Measurements from ENCODE around the gene PITX1.

Gene PITX1

GRCh38 chr5:135061001-135061400, 27.0 kb upstream of the PITX1 start:
- DNase-seq, result no peak

DNA sequence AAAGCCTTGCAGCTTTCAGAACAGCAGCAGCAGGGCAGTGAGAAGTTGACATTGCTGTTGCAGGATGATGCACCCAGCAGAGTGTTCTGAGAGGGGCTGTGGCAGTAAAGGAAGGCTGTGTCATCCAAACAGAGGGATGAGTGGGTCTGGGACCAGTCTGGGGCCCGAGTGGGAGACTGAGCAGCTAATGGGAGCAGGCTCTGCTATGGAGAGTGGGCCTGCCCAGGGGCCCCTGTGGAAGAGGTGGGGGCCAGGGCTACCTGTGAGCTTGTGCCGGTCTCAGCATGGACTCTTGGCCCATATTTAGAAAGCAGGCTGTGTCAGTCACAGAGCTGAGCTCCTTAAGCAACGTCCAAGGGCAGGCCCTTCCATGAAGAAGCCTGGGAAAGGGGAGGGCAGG, 26.0 kb upstream of the PITX1 start:
- no peak for DNase-seq

DNA sequence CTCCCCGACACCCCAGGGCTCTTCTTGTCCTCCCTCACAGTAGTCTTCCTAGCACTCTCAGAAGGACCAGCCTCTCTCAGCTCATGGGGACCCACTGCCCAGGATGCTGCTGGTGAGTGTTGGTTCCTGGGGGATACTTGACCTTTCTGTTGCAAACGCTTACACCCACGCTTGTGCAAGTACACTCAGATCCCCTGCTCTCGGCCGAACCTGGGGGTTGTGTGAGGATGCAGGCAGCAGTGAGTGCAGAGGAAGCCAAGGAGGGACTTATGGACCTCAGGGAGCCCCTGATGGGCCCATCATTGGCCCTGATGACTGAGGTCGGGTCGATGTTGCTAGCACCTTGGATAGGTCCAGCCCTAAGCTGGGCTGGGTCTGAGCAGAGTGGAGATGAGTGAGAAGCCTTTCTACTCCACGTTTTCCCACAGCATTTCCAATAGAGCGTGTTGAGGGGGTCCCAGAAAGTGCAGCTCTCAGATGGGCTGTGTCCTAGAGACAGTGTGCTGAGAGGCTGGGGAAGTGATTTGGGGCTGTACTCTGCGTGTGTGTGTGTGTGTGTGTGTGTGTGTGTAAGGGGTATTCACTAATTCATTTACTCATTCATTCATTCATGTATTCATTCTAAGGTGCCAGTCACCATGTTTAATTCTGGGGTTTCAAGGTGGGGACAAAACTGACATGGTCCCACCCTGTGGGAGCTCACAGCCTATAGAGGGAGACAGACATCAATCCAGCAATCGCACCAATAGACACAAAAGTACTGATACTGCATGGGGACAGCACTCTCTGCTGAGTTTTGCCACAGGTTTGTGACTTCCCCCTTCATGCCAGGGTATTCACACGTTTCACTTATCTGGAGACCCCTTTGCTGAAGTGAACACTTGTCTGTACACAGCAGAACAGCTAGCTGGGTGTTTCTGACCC, 25.2 kb upstream of the PITX1 start:
- no peak for DNase-seq

DNA sequence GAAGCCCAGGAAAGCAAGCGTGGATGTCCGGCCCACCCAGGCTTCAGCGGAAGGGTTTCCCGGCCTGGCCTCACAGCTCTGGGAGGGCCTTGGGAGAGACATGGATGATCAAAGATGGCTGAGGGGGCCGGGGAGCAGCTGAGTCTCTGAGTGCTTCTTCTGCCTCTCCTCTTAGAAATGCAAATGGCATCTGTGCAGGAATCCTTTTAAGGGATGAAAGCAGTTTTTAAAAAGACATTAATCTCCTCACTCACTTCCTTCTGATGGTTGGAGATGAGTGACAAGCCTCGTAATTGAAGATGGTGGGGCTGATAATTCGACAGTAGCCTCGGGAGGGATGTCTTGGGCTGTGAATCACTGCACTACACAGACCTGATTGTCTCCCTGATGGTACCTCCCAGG, 24.3 kb upstream of the PITX1 start:
- DNase-seq, result no peak

GRCh38 chr5:135057233-135057632, 23.2 kb upstream of the PITX1 start:
- DNase-seq, result no peak

DNA sequence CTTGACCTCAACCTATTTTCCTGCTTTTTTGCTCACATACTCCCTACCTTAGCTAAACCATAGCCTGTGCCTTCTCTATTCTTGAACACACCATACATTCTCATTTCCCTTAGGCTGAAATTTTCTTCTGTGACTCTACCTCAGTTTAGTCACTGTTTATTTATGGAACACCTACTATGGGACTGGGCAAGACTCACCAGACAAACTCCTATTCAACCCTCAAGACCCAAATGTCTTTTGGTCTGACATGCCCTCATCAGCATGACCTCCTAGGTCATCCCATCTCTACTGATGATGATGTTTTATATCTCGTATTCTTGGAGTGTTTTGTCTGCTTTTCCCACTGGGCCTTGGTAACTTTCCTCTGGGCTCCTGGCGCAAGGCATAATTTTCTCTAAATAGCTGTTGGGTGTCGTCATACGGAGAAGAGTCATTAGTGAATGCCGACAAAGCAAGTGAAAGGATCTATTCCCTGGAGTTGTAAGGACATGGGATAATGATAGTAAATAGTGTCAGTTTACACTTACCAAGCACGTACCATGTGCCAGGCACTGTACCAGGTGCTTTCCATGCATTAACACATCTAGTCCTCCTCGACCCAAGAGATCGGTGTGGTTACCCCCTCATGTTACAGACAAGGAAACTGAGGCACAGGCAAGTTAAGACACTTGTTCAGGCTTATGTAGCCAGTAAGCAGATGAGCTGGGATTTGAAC, 22.4 kb upstream of the PITX1 start:
- no peak for DNase-seq

GRCh38 chr5:135055396-135055795, 21.4 kb upstream of the PITX1 start:
- DNase-seq, result no peak

GRCh38 chr5:135054546-135054945, 20.5 kb upstream of the PITX1 start:
- DNase-seq, result no peak

DNA sequence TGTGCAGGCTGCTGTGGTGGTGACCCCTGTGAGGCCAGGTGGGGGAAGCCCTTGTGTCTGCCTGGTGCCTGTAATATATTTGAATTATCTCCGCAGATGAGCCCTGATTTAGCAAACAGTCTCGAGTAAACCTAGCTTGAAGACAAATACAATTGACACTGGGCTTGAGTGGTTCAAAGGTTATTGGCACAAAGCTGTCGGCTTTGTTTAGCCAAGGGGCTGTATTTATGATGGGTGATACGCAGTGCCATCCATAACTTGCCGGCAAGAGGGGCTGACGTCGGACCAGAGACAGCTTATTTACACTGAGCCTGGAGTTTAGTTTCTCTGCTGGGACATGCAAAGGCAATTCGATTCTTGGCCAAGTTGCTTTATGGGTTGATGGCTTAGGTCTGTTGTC, 20.0 kb upstream of the PITX1 start:
- no peak for DNase-seq

GRCh38 chr5:135053278-135053677, 19.2 kb upstream of the PITX1 start:
- no peak for DNase-seq

DNA sequence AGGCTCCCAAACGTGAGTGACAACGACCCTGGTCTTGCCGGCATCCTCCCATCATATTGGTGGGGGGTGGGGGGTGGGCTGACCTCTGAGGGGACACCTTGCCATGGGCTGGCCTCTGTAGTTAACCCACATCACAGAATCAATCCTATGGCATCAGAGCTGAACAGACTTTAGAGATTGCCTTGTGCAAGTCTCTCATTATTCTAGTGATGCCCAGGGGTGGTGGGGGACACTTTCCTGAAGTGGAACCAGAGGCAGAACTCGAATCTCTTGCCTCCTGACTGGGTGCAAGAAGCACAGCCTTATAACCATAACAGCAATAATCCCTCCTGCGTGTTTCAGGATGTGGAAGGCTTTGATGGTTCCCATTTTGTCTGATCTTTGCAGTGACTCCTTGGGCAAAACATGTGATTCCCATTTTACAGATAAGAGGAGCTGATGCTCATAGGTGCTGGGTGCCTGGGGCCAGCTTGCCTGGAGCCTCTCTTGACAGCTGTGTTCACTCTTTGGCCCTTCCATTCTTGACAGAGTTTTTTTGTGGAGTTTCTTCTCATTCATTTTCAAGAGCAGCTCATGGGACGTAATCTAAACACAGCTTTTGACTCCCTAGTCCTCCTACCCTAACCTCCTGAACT, 18.6 kb upstream of the PITX1 start:
- DNase-seq, result no peak

DNA sequence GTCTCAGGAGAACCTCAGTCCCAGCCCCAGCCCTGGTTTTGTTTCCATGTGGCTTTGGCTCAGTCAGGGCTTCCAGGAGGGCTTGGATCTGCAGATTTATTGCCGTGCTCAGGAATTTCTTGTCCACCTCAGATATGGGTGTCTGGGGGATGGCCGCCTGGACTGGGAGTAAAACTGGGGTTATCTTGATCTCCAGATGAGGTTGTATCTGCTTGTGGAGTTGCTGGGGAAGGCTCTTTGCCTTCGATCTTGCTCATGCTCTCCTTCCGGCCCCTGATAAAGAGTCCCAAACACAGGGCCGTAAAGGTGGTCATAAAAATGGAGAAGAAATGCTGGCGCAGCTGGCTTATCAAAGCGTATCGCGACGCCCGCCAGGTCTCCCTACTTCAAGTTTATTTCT, 17.8 kb upstream of the PITX1 start:
- DNase-seq, result no peak

DNA sequence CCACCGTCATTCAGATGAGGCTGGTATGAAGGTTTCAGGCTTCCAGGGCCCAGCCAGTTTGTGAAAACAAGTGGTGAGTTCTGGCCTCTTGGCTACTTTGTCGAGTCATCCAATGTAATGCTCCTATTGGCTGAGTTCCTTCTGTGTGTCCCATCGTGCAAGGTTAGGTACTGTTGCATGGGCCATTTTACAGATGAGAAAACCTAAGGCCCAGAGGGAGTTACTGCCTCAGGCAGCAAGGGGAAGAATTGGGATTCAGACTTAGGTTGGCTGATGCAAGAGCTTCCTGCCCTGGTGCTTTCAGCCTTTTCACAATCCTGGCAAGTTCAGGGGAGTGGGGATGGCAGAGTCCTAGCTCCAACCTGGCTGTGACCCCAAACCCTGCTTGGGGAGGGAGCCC, 17.4 kb upstream of the PITX1 start:
- no peak for DNase-seq

GRCh38 chr5:135050244-135050767, 16.3 kb upstream of the PITX1 start:
- DNase-seq, result no peak

- DNase-seq, result no peak
These were observed 14.9 kb upstream of the PITX1 start for GRCh38 chr5:135048930-135049329.

- no peak for DNase-seq
These were observed 14.3 kb upstream of the PITX1 start for GRCh38 chr5:135048286-135048685.

DNA sequence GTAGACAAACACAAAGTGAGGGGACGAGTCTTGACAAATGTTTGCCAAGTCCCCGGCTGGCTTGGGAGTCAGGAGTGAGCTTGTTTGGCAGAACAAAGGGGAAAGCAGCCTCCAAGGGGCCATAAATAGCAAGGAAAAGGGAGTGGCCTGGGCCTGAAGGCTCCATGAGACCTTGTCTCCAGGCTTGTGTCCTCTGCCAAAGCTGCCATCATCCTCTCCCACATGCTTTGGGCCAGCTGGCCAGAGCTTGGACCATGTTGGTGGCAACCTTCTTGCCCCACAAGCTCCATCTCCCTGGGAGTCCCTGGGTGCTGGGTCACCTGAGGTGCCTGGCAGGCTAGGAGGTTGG, 13.3 kb upstream of the PITX1 start:
- DNase-seq, result no peak

GRCh38 chr5:135046661-135047346, 12.8 kb upstream of the PITX1 start:
- no peak for DNase-seq

- no peak for DNase-seq
These were observed 11.5 kb upstream of the PITX1 start for GRCh38 chr5:135045488-135045887.

DNA sequence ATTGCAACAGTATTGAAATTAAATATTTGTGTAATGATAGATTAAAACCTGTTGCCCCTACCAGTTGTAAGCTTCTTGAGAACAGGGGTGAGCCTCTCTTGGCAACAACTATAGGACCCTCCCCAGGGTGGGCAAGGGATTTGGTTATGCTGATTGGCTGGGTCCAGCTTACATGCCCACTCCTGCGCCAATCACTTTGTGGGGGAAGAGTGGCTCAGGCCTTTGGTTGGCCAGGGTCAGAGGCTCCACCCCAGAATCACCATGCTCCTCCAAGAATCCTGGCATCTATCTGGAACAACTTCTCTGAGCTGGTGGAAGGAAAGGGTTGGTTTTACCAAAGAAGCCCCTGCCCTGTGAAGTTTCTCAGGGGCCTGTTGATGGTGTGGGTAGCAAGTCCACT, 8.6 kb upstream of the PITX1 start:
- no peak for DNase-seq

DNA sequence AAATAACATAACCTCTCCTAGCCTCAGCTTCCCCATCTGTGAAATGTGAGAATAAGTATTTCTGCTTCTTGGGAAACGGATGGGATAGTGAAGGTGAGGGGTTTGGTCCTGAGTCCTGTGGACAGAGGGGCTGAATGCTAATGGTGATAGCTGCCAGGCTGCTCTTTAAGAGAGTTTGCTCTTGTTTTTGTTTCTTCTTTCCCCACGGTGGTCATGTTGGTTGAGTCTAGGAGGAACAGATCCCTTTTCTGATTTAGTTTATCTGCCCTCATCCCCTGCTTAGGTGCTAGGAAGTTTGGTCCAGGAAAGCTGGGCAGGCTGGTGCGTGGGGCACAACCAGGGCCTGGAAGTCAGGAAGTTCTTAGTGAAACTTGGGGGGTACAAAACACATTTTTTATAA, 7.7 kb upstream of the PITX1 start:
- DNase-seq, result no peak

DNA sequence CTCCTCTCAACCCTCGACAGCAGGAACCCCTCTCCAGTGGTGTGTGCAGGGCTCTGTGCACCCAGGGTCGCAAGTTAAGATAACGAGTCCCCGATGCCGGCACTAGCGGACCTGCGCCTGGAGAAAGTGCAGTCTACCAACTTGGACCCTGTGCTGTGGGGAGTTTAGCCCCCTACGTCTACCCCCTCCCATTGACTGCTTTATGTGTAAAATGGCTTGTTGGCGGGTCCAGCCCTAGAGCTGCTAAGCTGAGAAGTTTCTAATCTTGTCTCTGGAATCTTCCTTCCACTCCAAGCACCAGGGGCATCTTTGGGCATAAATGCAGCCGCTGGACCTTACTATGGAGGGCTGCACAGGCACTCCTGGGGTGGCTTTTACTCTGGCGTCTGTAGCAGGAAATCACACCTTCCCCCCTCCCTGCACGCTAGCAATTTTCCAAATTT, 7.1 kb upstream of the PITX1 start:
- DNase-seq, result no peak
